T1000 (cell line): Measurements from ENCODE around the gene HIGD2A.
"Not testable (repeated sequence)": the region's sequence is repeated elsewhere in the genome, so short reads cannot be mapped to it uniquely, and the experiment has no call there.

Source experiments
- DNase-seq: peaks from one replicate; lab custom pipeline; 2025; ENCODE audit warnings: mixed read lengths; lab: John Stamatoyannopoulos, UW

HIGD2A gene

DNA sequence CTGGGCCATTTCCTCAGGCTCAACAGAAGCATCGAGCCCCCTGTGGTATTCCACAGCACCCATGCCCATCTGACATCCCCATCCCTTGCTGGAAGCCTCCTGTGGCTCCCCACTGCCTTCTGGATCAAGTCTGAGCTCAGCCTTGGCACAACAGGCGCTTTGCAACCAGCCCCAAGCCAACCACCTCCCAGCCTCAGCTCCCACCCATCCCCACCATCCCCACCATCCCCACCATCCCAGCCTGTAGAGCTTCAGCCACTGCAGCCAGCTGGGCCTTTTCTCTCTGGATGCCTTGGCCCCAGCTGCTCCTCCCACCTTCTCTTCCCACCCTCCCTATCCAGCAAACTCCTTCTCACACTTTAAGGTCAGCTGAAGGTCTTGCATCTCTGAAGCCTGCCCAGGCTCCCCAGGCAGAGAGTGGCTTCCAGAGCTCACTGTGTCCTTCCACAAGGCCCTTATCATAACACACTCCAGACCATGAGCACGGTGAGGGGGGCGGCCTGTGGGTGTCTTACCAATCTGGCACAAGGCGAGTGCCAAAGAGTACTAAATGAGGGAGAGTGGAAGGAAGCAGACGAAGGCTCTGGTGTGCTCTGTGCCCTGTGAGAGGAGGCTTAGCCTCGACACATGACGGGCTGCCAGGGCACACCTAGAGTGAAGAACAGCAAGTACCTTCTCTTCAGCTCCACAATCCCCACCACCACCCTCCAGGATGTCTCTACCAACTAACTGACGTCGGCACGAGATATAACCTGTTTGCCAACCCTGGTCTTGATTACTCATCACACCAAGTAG, 6.5 kb downstream of the HIGD2A start:
- DNase-seq: no peak

DNA sequence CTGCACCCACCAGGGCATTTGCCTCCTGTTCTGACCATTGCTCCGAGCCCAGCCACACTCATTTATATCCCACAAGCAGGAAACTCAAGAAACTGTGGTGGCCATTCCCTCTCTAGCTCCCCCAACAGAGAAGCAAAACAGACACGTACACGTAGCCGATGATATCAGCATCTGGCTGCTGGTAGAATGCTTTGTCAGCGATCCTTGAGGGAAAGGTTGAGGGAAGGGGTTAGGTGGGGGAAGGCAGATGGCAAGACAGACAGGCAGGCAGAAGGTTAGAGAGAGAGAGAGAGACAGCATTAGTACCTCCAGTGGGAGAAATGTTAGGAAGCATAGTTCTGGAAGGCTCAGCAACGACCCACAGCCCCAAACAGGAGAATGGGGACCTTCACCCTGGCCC, 7.8 kb downstream of the HIGD2A start:
- DNase-seq: no peak

DNA sequence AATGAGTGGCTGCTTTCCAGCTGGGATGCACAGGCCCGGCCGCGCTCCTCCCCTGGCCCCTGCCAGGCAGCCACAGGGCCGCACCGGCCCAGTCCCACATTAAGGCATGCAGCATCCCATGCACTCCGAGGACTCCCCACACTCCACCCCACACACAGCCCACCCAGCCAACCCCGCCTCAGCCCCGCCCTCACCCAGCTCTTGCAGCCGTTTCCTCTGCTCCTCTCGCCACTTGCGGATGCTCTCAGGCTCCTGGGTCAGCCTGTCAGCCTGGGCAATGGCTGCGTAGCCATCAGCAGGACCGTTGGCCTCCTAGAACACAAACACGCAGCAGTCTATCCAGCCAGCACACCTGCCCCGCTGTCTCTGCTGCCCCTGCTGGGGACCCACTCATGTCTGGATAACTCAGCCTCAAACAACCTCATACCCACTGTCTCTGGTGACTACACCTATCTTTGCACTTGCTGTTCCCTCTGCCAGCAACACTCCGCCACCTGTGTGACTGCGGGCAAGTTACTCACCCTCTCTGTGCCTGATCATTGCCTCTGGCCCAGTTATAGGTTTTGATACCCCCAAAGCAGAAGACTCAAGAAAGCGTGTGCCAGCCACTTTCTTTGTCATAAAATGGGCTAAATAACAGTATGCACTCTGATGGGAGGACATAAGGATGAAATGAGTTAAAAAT, 9.3 kb downstream of the HIGD2A start:
- no peak for DNase-seq

DNA sequence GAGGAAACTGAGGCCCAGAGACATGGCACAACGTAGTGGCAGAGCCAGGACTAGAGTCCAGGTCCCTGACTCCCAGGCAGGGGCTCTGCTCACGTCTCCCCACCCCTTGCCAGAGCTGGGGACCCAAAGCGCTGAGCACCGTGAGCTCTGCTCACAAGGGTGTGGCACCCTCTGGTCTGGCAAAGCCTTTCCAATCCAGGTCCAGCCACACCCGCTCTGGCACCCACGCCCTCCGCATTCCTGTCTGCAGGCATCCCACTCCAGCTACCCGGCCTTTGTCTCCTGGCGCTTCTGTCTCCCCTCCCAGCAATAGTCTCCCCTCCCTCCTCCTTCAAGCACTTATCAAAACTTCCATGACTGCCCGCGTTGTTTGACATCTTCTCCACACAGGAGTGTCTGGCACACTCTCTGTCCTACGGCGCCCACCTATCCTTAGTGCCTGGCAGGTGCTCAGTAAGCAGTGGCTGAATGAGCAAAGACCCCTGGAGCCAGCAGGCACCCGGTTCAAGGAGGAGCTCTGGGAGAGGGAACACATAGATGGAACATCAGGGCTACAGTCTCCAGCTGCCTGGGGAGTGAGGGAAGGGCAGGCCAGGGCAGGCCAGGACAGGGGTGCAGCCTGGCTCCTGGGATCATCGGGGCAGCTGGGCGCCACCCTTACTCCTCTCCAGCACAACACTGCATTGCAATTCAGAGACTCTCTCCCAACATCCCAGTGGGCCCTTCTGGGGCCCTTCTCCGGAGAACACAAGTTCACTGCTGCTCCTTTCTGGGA, 12.0 kb downstream of the HIGD2A start:
- no peak for DNase-seq

DNA sequence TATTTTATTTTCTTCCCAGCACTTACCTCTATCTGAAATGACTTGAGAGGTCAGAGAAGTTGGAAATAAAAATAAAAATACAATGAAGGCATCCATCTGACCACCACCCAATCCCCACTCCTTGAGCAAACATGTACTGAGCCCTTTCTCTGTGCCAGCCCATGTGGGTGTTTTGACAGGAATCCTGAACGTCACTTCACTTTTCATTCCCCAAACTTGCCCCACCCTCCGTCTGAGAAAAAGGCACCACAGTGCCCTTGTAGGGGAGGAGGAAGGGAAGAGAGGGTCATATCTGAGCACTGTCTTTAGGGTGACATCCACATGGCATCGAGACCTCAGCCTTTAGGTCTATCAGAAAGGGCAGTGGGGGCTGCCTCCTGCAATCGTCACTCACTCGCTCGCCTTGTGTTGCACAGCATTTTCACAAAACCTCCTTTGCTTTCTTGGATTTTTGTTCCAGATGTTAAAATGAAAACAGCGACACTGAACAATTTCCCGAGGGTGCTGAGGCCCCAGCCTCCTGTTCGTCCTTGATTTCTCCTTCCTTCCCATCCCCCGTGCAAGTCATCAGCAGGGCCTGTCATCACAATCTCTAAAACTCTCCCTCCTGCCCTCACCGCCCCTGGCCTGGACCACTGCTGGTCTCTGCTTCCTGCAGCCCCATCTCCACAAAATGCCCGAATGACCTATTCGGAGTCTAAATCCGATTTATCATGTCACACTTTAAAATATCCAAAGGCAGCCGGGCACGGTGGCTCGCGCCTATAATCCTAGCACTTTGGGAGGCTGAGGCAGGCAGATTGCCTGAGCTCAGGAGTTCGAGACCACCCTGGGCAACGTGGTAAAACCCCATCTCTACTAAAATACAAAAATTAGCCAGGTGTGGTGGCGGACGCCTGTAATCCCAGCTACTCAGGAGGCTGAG, 13.0 kb downstream of the HIGD2A start:
- DNase-seq: no peak

DNA sequence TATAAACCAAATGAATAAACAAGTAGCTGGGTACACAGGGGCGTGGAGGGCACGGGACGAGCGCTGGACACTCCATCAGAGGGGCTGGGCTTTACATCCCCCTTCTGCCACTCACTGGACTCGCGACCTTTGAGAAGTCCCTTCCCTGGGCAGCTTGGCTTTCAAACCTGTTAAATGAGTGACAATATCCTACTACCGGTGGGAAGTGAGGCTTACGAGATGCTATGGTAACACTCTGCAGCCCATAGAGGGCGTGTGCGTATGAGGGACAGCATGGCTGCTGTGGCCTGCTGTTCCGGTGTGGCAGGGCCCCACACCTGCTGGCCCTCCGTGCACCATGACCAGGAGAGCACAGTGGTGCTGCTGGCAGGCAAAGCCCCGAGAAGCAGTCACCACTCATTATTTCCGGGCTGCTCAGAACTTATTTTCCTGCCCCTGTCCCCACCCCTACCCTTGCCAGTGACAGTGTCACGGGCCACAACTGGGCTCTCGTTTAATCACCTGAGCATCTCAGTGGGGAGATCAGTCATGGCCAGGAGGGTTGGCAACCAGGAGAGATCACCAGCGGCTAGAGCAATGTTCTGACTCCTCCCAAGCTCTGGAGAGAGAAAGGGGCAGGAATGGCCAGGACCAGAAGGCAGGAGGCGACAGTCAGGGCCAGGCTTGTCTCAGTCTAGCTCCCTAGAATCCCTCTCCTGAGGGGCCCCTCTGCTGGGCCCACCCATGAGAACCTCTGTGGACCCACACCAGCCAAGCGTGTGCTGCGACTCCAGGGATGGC, 17.3 kb downstream of the HIGD2A start:
- DNase-seq: no peak

DNA sequence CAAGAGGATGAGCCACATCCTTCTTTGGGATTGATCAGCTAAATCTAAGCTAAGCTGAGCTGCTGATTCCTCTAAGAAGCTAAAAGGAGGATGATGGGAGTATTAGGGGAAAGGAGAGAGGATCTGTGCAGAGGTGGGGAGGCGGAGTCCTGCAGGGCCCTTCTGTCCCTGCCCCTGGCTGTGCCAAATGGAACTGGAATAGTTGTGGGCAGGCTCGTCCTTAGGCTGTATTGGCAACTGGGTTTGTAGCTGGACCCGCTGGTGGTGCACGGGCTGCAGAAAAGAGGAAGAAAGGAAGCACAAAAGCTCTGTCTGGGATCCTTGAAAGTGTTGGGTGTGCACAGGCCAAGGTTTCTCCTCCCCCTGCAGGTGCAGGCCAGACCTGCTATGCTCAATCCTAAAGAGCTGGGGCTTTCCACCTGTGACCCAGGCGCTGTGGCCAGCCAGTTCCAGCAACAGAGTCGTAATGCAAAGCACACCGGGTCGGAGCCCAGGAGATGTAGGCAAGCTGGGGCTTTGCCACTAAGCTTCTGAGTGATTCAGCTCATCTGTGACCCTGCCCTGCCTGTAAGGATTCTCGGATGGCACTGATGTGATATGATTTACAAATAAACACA, 18.0 kb downstream of the HIGD2A start:
- DNase-seq: no peak

DNA sequence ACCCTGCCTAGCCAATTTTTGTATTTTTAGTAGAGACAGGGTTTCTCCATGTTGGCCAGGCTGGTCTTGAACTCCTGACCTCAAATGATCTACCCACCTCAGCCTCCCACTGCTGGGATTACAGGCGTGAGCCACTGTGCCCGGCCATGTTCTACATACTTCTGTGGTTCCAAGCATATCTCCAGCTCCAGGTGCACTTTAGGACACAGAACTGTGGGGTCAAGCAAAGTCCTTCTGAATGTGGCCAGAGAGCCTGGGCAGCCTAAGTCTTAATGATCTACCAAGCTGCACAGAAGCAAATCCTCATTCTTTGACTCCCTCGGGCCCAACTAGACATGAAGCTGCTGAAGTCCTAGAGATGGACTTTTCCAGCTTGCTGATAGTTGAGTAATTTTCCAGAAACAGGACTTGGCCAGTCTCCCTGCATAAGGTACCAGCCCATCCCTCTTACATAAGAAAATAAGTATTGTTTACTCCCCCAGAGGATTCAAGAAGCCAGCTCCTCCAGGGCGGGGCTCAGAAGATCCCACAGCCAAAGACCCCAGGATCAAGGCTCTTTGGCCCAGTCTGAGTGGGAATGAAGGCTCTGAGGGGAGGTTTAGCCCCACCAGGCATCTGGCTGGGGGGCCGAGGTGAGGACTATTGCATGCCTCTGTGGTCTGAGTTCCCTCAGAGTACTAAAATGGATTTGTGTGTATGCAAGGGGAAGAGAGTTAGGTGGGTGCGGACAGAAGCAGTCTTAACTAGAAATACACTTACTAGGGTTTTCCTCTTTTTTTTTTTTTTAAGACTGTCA, 19.1 kb downstream of the HIGD2A start:
- no peak for DNase-seq

DNA sequence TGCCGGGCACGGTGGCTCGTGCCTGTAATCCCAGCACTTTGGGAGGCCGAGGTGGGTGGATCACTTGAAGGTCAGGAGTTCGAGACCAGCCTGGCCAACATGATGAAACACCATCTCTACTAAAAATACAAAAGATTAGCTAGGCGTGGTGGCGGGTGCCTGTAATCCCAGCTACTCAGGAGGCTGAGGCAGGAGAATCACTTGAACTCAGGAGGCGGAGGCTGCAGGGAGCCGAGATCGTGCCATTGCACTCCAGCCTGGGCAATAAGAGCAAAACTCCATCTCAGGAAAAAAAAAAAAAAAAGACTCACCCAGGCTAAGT, 19.7 kb downstream of the HIGD2A start:
- DNase-seq: not testable (repeated sequence)

DNA sequence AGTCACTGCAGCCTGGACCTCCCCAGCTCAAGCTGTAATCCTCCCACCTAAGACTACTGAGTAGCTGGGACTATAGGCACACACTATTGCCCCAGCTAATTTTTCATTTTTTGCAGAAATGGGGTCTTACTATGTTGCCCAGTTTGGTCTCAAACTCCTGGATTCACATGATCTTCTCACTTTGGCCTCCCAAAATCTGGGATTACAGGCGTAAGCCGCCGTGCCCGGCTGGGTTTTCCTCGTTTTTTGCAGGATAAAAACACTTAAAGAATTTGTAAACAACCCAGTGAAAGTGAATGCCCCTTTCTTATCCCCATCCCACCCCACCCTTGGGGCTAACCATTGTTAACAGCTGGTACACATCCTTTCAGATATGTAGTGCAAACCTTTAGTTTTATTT, 20.0 kb downstream of the HIGD2A start:
- DNase-seq: no peak

DNA sequence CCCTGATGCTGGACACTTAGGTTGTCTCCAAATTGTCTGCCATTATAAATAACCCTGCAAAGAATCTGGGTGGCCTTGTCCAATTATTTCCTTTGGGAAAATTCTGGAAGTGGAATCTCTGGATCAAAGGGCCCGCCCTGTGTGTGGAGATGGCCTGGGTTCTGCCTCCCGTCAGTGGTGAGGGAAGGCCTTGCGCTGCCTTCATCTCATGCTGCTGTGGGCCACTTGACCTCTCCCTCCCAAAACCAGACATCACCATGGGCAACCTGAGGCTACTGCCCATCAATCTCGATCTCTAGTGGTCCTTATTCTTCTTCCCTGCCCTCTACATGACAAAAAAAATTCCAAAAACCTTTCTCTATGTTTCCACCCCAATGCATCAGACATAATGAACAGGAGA, 21.2 kb downstream of the HIGD2A start:
- DNase-seq: no peak

DNA sequence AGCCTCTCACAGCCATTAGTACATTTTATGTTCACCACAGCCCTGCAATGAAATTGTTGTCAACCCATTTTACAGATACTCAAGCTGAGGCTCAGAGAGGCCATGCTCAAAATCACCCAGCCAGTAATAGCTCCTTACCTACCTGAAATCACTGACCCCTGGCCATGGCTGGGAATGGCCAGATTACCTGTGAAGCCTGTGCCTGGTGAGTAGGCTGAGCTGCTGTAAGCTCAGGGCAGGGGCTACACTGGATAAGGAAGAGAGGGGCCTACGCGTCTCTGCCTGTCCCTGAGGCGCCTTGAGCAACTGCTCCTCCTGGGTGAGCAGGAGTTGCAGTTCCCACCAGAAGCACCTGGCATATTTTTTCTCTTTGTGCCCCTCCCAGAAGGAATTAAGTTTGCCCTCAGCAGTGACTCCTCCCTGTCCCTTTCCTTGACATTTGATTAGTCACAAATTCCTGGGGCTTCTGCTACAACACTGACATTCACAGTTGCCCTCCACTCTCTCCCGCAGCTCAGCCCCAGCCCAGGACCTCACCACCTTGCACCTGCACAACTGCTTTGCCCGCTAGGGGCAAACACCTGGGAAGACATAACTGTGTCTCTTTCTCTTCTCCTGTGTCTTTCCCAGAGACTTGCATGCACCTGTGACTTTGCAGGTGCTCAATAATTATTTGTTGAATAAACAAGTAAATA, 22.1 kb downstream of the HIGD2A start:
- DNase-seq: no peak

DNA sequence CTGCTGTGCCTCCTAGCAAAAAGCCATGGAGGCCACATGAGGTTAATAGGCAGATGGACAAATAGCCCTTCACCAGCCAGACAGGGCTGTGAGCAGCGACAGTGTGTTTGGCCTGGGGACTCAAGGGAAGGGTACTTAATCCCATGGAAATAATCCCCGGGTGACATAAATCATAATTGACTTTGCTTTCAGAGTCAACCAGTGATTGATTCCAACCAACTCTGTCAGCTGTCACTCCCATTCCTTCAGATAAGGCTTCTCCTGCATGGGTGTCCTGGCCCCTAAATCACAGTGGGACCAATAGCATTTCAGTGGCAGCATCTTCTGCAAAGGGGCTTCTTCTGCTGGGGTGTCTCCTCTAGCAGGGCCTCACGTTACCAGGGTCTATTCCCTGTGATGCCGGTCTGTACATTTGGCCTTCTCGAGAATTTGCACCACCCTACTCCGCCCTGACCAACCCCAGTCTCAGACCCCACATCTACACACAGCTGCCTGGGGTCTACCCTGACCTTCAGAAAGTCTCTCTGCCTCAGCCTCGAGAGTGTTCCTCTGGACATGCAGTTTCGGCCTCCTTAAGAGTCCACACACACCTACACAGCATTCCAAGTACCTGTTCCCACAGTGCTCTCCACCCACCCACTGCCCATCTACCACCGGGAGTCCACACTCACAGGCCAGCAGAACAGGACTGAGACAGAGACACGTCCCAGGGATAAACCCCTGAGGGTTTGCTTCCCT, 24.1 kb downstream of the HIGD2A start:
- no peak for DNase-seq

DNA sequence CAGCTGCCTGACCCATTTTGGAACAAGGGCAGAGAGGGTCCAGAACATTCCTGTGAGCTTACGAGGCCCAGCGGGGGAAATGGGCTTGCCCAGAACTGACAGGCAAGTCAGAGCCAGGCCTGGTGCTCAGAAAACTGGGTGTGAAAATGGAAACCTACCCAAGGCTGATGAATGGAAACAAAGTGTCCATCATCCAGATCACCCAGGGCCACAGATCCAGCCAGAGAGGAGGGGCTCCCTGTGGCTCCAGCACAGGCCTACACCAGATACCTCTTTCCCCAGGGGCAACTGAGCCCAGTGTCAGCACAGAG, 24.7 kb downstream of the HIGD2A start:
- DNase-seq: no peak

DNA sequence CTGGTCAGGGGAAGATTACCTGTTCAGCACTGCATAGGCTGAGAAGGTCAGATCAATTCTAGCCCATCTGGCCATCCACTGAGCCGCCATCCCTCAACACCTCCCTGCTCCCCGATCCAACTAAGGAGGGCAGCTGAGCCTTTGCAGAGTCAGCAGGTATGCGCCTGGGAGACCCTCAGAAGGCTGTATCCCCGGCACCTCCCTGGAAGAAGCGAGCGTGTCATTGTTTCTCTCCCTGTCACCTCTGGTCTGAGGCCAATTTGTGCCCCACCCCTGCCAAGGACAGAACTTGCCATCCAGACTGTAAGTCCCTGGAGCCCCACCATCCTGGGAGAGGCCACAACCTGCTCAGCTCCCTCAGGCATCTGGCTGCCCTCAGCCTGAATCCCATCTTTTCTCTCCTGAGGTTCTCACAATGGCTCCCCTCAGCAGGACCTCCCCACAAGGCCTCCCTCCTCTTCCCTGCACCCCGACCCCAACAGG, 25.2 kb downstream of the HIGD2A start:
- no peak for DNase-seq

DNA sequence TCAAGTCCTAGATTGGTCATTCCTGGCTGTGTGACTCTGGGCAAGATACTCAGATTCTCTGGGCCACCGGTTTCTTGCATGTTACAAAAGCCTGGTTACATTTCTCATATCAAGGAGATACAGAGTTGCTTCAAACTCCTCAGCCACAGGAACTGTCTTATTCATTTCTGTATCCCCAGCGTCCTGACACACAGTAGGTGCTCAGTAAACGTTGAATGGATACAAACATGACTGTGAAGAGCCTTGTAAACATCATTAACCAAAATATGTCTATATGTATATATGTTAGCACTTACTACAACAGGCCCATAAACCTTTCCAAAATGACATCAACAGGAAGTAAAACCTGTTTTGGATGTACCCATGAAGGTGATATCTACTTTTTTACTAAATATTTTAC, 26.2 kb downstream of the HIGD2A start:
- no peak for DNase-seq

DNA sequence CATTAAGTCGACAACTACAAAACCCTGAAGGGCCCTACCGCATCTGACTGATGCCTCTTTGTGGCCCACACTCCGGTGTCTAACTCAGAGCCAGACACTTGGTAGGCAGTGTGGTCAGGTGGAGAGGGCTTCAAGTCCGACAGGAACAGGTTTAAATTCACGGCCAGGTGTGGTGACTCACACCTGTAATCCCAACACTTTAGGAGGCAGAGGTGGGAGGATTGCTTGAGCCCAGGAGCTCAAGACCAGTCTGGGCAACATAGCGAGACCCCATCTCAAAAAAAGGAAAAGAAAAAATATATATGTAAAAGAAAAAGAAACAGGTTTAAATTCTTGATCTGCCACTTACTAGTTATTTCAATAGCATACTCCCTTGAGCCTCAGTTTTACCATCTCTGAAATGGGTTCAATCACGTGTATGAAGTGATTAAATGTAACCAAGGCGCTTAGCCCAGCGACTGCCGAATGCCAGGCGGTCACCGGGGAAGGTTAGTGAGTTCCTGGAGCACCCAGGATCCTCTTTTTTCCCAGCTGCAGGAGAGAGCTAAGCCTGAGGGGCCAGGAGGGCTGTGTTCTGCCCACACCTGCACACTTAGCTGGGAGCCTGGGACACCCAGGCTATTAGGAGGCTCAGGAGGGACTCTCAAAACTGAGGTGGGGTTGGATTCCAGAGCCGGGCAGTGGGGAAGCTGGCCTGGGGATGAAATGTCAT, 26.8 kb downstream of the HIGD2A start:
- DNase-seq: no peak
